NT2/D1 (cell line): ENCODE data around the gene FABP1.

ENCODE experiments used
- SUZ12 ChIP-seq: IDR thresholded peaks from 2 replicates; pipeline ENCODE4 v1.6.1; 2011; ENCODE audit not compliant: insufficient read length, insufficient read depth; ENCODE audit errors: extremely low read depth
- YY1 ChIP-seq: IDR thresholded peaks from 2 replicates; pipeline ENCODE4 v1.6.1; 2011; ENCODE audit not compliant: insufficient read length, insufficient read depth
- ZNF274 ChIP-seq: IDR thresholded peaks from 2 replicates; pipeline ENCODE4 v1.6.1; 2011; ENCODE audit warnings: mild to moderate bottlenecking, low read depth, low read length

- TF ChIP-seq YY1 (no peak), ZNF274 (no peak), SUZ12 (no peak)
These were observed 32.1 kb upstream of the FABP1 start for GRCh38 chr2:88159955-88160415.
